IMR-90 (cell line): ENCODE data around the gene ZBTB44. TPM values are rescaled to one million over a fixed set of nuclear protein-coding genes. Genes with fewer than 3 reads are reported as not detected.

Experiments
- ATAC-seq: fragments of 200-7000 bp; cut with Tn5 transposase; 2 replicates; pipeline ENCODE4 v1.9.1; 2020; ENCODE audit warnings: low read depth, mild to moderate bottlenecking, moderate library complexity
- BruUV-seq: library from RNA; stranded (reverse); fragments of 400-500 nt; replicated peaks from 2 replicates; lab custom pipeline; 2021; lab: Mats Ljungman, UMichigan
- CTCF ChIA-PET: fragments of 300-600 bp; formaldehyde crosslinking; extraction: SDS; loops from one replicate; lab custom pipeline; 2021; ENCODE audit warnings: antibody characterized with exemption; lab: Yijun Ruan, JAX
- POLR2A ChIA-PET: fragments of 300-600 bp; sonication (Branson Sonifier 250); formaldehyde crosslinking; loops from one replicate; lab custom pipeline; 2022; ENCODE audit warnings: antibody characterized with exemption; ENCODE audit not compliant: unreplicated experiment; lab: Charles Lee
- DNase-seq: peaks from one replicate; pipeline ENCODE4 v3.0.0; 2013
- H2AFZ ChIP-seq: replicated peaks from 2 replicates; pipeline ENCODE3; 2013; ENCODE audit warnings: low read length, mild to moderate bottlenecking; ENCODE audit not compliant: poor library complexity
- H2AK5ac ChIP-seq: 2 replicates; pipeline ENCODE4 v1.6.1; 2013; ENCODE audit warnings: low read depth, low read length, inconsistent platforms
- H2AK9ac ChIP-seq: replicated peaks from 2 replicates; pipeline ENCODE3; 2013; ENCODE audit warnings: mild to moderate bottlenecking, low read depth, low read length, moderate library complexity; ENCODE audit not compliant: poor library complexity
- H2BK120ac ChIP-seq: 2 replicates; pipeline ENCODE4 v1.6.1; 2013; ENCODE audit warnings: low read depth, low read length, inconsistent platforms
- H2BK15ac ChIP-seq: 3 replicates; pipeline ENCODE4 v1.6.1; 2013; ENCODE audit warnings: low read depth, low read length, inconsistent platforms
- H2BK20ac ChIP-seq: 2 replicates; pipeline ENCODE4 v1.6.1; 2013; ENCODE audit warnings: low read depth, mild to moderate bottlenecking, inconsistent platforms, low read length, moderate library complexity
- H2BK5ac ChIP-seq: 2 replicates; pipeline ENCODE4 v1.6.1; 2013; ENCODE audit warnings: mild to moderate bottlenecking, low read depth, low read length, inconsistent platforms; ENCODE audit not compliant: poor library complexity, severe bottlenecking
- H3K14ac ChIP-seq: replicated peaks from 2 replicates; pipeline ENCODE4 v1.6.1; 2013; ENCODE audit warnings: low read depth, low read length, inconsistent platforms
- H3K18ac ChIP-seq: 2 replicates; pipeline ENCODE4 v1.6.1; 2013; ENCODE audit warnings: low read depth, low read length, control low read depth
- H3K23ac ChIP-seq: 2 replicates; pipeline ENCODE4 v1.6.1; 2013; ENCODE audit warnings: low read depth, low read length, inconsistent platforms
- H3K27ac ChIP-seq: 2 replicates; pipeline ENCODE4 v1.5.1; 2013; ENCODE audit warnings: mild to moderate bottlenecking, control low read depth, low read length; ENCODE audit not compliant: insufficient read depth
- H3K27me3 ChIP-seq: 2 replicates; pipeline ENCODE4 v1.6.1; 2013; ENCODE audit warnings: low read length; ENCODE audit not compliant: control insufficient read depth, insufficient read depth
- H3K36me3 ChIP-seq: 2 replicates; pipeline ENCODE4 v1.6.1; 2013; ENCODE audit warnings: low read length, mixed read lengths; ENCODE audit not compliant: control insufficient read depth, insufficient read depth
- H3K4ac ChIP-seq: 2 replicates; pipeline ENCODE4 v1.6.1; 2013; ENCODE audit warnings: low read depth, low read length, inconsistent platforms
- H3K4me1 ChIP-seq: 2 replicates; pipeline ENCODE4 v1.6.1; 2013; ENCODE audit warnings: low read length, mixed read lengths; ENCODE audit not compliant: control insufficient read depth, insufficient read depth
- H3K4me2 ChIP-seq: 2 replicates; pipeline ENCODE4 v1.6.1; 2013; ENCODE audit warnings: low read depth, mild to moderate bottlenecking, control low read depth, low read length, moderate library complexity
- H3K4me3 ChIP-seq: 2 replicates; pipeline ENCODE4 v1.5.1; 2013; ENCODE audit warnings: low read depth, mild to moderate bottlenecking, control low read depth, low read length, moderate library complexity; ENCODE audit not compliant: insufficient read depth
- H3K56ac ChIP-seq: 2 replicates; pipeline ENCODE4 v1.6.1; 2013; ENCODE audit warnings: low read length, inconsistent platforms; ENCODE audit not compliant: insufficient read depth; ENCODE audit errors: extremely low read depth
- H3K79me1 ChIP-seq, 2 experiments: 2 replicates each; pipeline ENCODE4 v1.6.1; 2013; ENCODE audit warnings: low read length in 2 of 2, inconsistent platforms in 1 of 2, low read depth in 1 of 2
- H3K9ac ChIP-seq: 2 replicates; pipeline ENCODE4 v1.6.1; 2013; ENCODE audit warnings: low read depth, low read length, control low read depth
- H3K9me1 ChIP-seq: 2 replicates; pipeline ENCODE4 v1.6.1; 2013; ENCODE audit warnings: low read length, inconsistent platforms; ENCODE audit not compliant: insufficient read depth
- H3K9me3 ChIP-seq: 2 replicates; pipeline ENCODE4 v1.6.1; 2013; ENCODE audit warnings: low read length; ENCODE audit not compliant: control insufficient read depth, insufficient read depth
- H4K20me1 ChIP-seq: 2 replicates; pipeline ENCODE4 v1.6.1; 2013; ENCODE audit warnings: low read length, inconsistent platforms; ENCODE audit not compliant: insufficient read depth
- H4K5ac ChIP-seq: 2 replicates; pipeline ENCODE4 v1.6.1; 2013; ENCODE audit warnings: mild to moderate bottlenecking, low read depth, low read length, control low read depth
- H4K8ac ChIP-seq, 2 experiments: 2 replicates each; pipeline ENCODE4 v1.6.1; 2013; ENCODE audit warnings: low read depth in 2 of 2, low read length in 2 of 2, control low read depth in 1 of 2, inconsistent platforms in 1 of 2
- H4K91ac ChIP-seq: 2 replicates; pipeline ENCODE4 v1.6.1; 2013; ENCODE audit warnings: low read depth, low read length, inconsistent platforms; ENCODE audit not compliant: insufficient read depth
- CEBPB ChIP-seq: IDR thresholded peaks from 2 replicates; pipeline ENCODE4 v1.6.1; 2012; ENCODE audit warnings: low read depth, low read length, improper control_type of control experiment
- CHD1 ChIP-seq: IDR thresholded peaks from 2 replicates; pipeline ENCODE4 v1.6.1; 2012; ENCODE audit warnings: low read depth, low read length, improper control_type of control experiment
- FOS ChIP-seq: fragments of 150-350 bp; IDR thresholded peaks from 2 replicates; pipeline ENCODE4 v1.6.1; 2016; ENCODE audit warnings: low read depth, low read length
- MAFK ChIP-seq: IDR thresholded peaks from 2 replicates; pipeline ENCODE4 v1.6.1; 2012; ENCODE audit warnings: low read depth, low read length, improper control_type of control experiment
- MXI1 ChIP-seq: IDR thresholded peaks from 2 replicates; pipeline ENCODE4 v1.6.1; 2012; ENCODE audit warnings: low read depth, mild to moderate bottlenecking, low read length, moderate library complexity, borderline replicate concordance
- NFE2L2 ChIP-seq: fragments of 150-350 bp; IDR thresholded peaks from 2 replicates; pipeline ENCODE4 v1.6.1; 2016; ENCODE audit warnings: low read depth, mild to moderate bottlenecking, low read length
- POLR2A ChIP-seq: IDR thresholded peaks from 2 replicates; pipeline ENCODE4 v1.6.1; 2012; ENCODE audit warnings: mild to moderate bottlenecking, low read depth, low read length
- RFX5 ChIP-seq: IDR thresholded peaks from 2 replicates; pipeline ENCODE4 v1.8.0; 2012; ENCODE audit warnings: low read depth, mild to moderate bottlenecking, low read length, moderate library complexity
- SMC3 ChIP-seq: fragments of 150-350 bp; IDR thresholded peaks from 2 replicates; pipeline ENCODE4 v1.6.1; 2016; ENCODE audit warnings: low read depth, mild to moderate bottlenecking, antibody characterized with exemption, low read length, moderate library complexity
- WGBS, 2 experiments: methylation state at CpG; one replicate each; pipeline versions ENCODE4 v1.1.5 to v1.1.7; 2013; ENCODE audit warnings: missing lambda C conversion rate in 2 of 2; ENCODE audit not compliant: insufficient read length in 1 of 2; ENCODE audit errors: extremely low coverage in 2 of 2; 5-methylcytosine and 5-hydroxymethylcytosine counted together
- dilution Hi-C: fragments of 300-500 bp; cut with HindIII; formaldehyde crosslinking; loops from one replicate; pipeline ENCODE4 v1.14.3; 2018; ENCODE audit warnings: low sequenced_read_pairs; ENCODE audit not compliant: unreplicated experiment
- in situ Hi-C: fragments of 300-500 bp; cut with MboI; formaldehyde crosslinking; loops from 3 replicates; pipeline ENCODE4 v1.14.3; 2019; ENCODE audit warnings: low sequenced_read_pairs, inconsistent platforms, mixed read lengths
- intact Hi-C: fragments of 100-400 bp; cut with micrococcal nuclease; formaldehyde crosslinking; loops from 2 replicates; pipeline ENCODE4 v1.10.0; 2022
- polyA plus RNA-seq, 3 experiments: library from polyadenylated mRNA; depleted of rRNA; stranded (reverse); fragments of >200 nt; gene quantifications; 2 replicates each; pipeline ENCODE4 v1.2.3, GENCODE V29; 2012; ENCODE audit warnings: low replicate concordance in 1 of 3
- total RNA-seq: library from RNA; depleted of rRNA; stranded (reverse); fragments of >200 nt; gene quantifications from 2 replicates; pipeline ENCODE4 v1.2.3, GENCODE V29; 2012
- TF ChIP-seq, protein P1 (sequence below): fragments of 150-350 bp; IDR thresholded peaks from 2 replicates; pipeline ENCODE4 v1.6.1; 2017; ENCODE audit warnings: mild to moderate bottlenecking, antibody characterized with exemption, low read length, low read depth
- TF ChIP-seq, protein P2 (sequence below): fragments of 150-350 bp; IDR thresholded peaks from 2 replicates; pipeline ENCODE4 v1.6.1; 2016; ENCODE audit warnings: low read depth, mild to moderate bottlenecking, low read length, moderate library complexity, borderline replicate concordance
- TF ChIP-seq, protein P3 (sequence below): conservative IDR thresholded peaks from 2 replicates; pipeline ENCODE4 v1.5.1; 2012; ENCODE audit warnings: mild to moderate bottlenecking, low read depth, low read length, improper control_type of control experiment

Gene ZBTB44
- total and polyA plus RNA-seq, 2 of the 4 experiments (the other 2 are of a cell fraction) = 6.9 to 23.3 TPM

DNA sequence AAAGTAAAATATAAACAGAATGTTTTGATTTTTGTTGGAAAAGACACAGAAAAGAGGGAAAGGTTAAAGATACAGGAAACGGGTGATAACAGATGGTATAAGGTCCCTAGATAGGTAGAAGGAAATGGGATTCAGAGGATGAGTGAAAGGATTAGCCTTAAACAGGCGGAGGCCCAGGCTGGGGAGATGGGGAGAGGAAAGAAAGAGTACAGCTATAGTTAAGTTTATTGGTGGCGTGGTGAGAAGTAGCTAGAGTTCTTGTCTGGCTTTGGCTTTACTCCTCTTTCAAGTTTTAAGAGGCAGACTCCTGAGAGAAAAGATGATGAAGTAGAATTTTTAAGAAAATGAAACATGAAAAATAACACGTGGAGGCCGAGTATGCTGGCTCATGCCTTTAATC is 13.7 kb downstream of the ZBTB44 start:
- Histone ChIP-seq H3K9me1 (no peaks in the 10 kb centered on the region), H3K23ac (no peak overlapping the region), H4K8ac (no peak overlapping the region), H4K91ac (no peak overlapping the region), H2BK5ac (no peak overlapping the region), H3K18ac (no peak overlapping the region), H4K5ac (no peak overlapping the region), H4K20me1 (no peaks in the 10 kb centered on the region), H3K27me3 (no peaks in the 10 kb centered on the region), H3K14ac (no peak overlapping the region), H2BK120ac (no peak overlapping the region), H3K4me1 (no peaks in the 10 kb centered on the region), H3K4me3 (no peak overlapping the region), H3K4ac (no peak overlapping the region), H2BK15ac (no peak overlapping the region), H2AK9ac (no peak overlapping the region), H3K9me3 (no peaks in the 10 kb centered on the region), H3K79me1 (peaks cover 10 to 19% of the 10 kb centered on the region in 2 experiments), H2BK20ac (no peak overlapping the region), H2AK5ac (no peak overlapping the region), H3K4me2 (no peak overlapping the region), H3K27ac (no peak overlapping the region), H3K9ac (no peak overlapping the region), H3K36me3 (peaks cover 4% of the 10 kb centered on the region), H3K56ac (no peak overlapping the region), H2AFZ (no peak overlapping the region)
- TF ChIP-seq MAFK = no peak
- no peak for TF ChIP-seq SMC3
- TF ChIP-seq, protein P1, sequence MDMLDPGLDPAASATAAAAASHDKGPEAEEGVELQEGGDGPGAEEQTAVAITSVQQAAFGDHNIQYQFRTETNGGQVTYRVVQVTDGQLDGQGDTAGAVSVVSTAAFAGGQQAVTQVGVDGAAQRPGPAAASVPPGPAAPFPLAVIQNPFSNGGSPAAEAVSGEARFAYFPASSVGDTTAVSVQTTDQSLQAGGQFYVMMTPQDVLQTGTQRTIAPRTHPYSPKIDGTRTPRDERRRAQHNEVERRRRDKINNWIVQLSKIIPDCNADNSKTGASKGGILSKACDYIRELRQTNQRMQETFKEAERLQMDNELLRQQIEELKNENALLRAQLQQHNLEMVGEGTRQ = no peak
- TF ChIP-seq CEBPB = no peak
- TF ChIP-seq, protein P2, sequence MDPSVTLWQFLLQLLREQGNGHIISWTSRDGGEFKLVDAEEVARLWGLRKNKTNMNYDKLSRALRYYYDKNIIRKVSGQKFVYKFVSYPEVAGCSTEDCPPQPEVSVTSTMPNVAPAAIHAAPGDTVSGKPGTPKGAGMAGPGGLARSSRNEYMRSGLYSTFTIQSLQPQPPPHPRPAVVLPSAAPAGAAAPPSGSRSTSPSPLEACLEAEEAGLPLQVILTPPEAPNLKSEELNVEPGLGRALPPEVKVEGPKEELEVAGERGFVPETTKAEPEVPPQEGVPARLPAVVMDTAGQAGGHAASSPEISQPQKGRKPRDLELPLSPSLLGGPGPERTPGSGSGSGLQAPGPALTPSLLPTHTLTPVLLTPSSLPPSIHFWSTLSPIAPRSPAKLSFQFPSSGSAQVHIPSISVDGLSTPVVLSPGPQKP = no peak
- no peak for TF ChIP-seq POLR2A
- no peak for TF ChIP-seq RFX5
- no peak for TF ChIP-seq MXI1
- TF ChIP-seq CHD1 = no peak
- TF ChIP-seq FOS = no peak
- TF ChIP-seq, protein P3, sequence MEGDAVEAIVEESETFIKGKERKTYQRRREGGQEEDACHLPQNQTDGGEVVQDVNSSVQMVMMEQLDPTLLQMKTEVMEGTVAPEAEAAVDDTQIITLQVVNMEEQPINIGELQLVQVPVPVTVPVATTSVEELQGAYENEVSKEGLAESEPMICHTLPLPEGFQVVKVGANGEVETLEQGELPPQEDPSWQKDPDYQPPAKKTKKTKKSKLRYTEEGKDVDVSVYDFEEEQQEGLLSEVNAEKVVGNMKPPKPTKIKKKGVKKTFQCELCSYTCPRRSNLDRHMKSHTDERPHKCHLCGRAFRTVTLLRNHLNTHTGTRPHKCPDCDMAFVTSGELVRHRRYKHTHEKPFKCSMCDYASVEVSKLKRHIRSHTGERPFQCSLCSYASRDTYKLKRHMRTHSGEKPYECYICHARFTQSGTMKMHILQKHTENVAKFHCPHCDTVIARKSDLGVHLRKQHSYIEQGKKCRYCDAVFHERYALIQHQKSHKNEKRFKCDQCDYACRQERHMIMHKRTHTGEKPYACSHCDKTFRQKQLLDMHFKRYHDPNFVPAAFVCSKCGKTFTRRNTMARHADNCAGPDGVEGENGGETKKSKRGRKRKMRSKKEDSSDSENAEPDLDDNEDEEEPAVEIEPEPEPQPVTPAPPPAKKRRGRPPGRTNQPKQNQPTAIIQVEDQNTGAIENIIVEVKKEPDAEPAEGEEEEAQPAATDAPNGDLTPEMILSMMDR = no peak
- no peak for TF ChIP-seq NFE2L2
- WGBS, 2 experiments = 86% methylated on average over 1 of the region's 5 CpGs; no CpG with 5 or more reads in 1 of the 2 experiments
- in situ Hi-C loops (no loop called here), intact Hi-C loops (loop anchor here (5.0 kb wide), 1 partner anchor 74 kb away; no protein-coding TSS in a partner anchor), dilution Hi-C loops (no loop called here)
- ATAC-seq (no peak), DNase-seq (no peak)
- POLR2A ChIA-PET = no interaction called here
- BruUV-seq = no TSS peak
- CTCF ChIA-PET = interaction anchor here (0.6 kb wide), 1 partner anchor 418 kb away, joined by 3 read pairs; no protein-coding TSS in a partner anchor
